Naive thymus-derived CD4-positive, alpha-beta T cell (primary cell): ENCODE data around the gene MYL4. TPM values are rescaled to one million over a fixed set of nuclear protein-coding genes. Genes with fewer than 3 reads are reported as not detected.

Experiments used
- ATAC-seq: fragments of 150-1000 bp; cut with Tn5 transposase; 2 replicates; pipeline ENCODE4 v1.10.0; 2021; ENCODE audit warnings: mild to moderate bottlenecking, moderate library complexity
- CTCF ChIA-PET: fragments of 350-600 bp; sonication (Branson Sonifier 250); formaldehyde crosslinking; loops from one replicate; lab custom pipeline; 2021; ENCODE audit warnings: antibody characterized with exemption; lab: Charles Lee
- POLR2A ChIA-PET: fragments of 350-600 bp; sonication (Branson Sonifier 250); formaldehyde crosslinking; loops from one replicate; lab custom pipeline; 2021; ENCODE audit warnings: antibody characterized with exemption, inconsistent platforms; lab: Charles Lee
- DNase-seq, 9 donors: peaks; one replicate each; pipeline versions ENCODE4 v3.0.0 to v3.0.0-alpha.2; 2020 to 2022; ENCODE audit warnings: mixed read lengths in 1 of 9
- H3K27ac ChIP-seq: one replicate; pipeline ENCODE4 v1.7.0; 2013; ENCODE audit warnings: mild to moderate bottlenecking, low read depth, low read length, moderate library complexity
- H3K27me3 ChIP-seq, 2 donors: one replicate each; pipeline ENCODE4 v1.7.0; 2013; ENCODE audit warnings: low read length in 2 of 2, mild to moderate bottlenecking in 2 of 2, moderate library complexity in 2 of 2; ENCODE audit not compliant: control insufficient read depth in 2 of 2, insufficient read depth in 2 of 2
- H3K36me3 ChIP-seq, 3 experiments: 1 replicate in 2 of 3; 2 replicates in 1 of 3; pipeline ENCODE4 v1.7.0; 2013; ENCODE audit warnings: low read length in 3 of 3, mild to moderate bottlenecking in 3 of 3, moderate library complexity in 1 of 3; ENCODE audit not compliant: insufficient read depth in 3 of 3, control insufficient read depth in 2 of 3
- H3K4me1 ChIP-seq, 2 donors: one replicate each; pipeline ENCODE4 v1.7.0; 2013; ENCODE audit warnings: low read length in 2 of 2, mild to moderate bottlenecking in 2 of 2, moderate library complexity in 1 of 2; ENCODE audit not compliant: control insufficient read depth in 2 of 2, insufficient read depth in 2 of 2
- H3K4me3 ChIP-seq: 2 replicates; pipeline ENCODE4 v1.7.0; 2013; ENCODE audit warnings: mild to moderate bottlenecking, low read length
- H3K9me3 ChIP-seq, 3 experiments: 1 replicate in 2 of 3; 2 replicates in 1 of 3; pipeline ENCODE4 v1.7.0; 2013; ENCODE audit warnings: low read length in 3 of 3; ENCODE audit not compliant: control insufficient read depth in 2 of 3
- H3K27ac Mint-ChIP-seq, 9 donors: one replicate each; pipeline ENCODE4 v1.8.0; 2020 to 2022; ENCODE audit warnings: mixed read lengths in 9 of 9, mild to moderate bottlenecking in 8 of 9, moderate library complexity in 5 of 9, inconsistent platforms in 2 of 9
- H3K27me3 Mint-ChIP-seq, 5 donors: one replicate each; pipeline ENCODE4 v1.8.0; 2021 to 2022; ENCODE audit warnings: mixed read lengths in 5 of 5, mild to moderate bottlenecking in 1 of 5
- H3K36me3 Mint-ChIP-seq, 5 donors: one replicate each; pipeline ENCODE4 v1.8.0; 2020 to 2022; ENCODE audit warnings: mixed read lengths in 5 of 5, mild to moderate bottlenecking in 3 of 5, inconsistent platforms in 1 of 5
- H3K4me1 Mint-ChIP-seq, 7 donors: one replicate each; pipeline ENCODE4 v1.8.0; 2020 to 2022; ENCODE audit warnings: mixed read lengths in 7 of 7, mild to moderate bottlenecking in 3 of 7, inconsistent platforms in 1 of 7
- H3K4me3 Mint-ChIP-seq, 10 donors: one replicate each; pipeline ENCODE4 v1.8.0; 2020 to 2022; ENCODE audit warnings: mild to moderate bottlenecking in 10 of 10, mixed read lengths in 10 of 10, moderate library complexity in 6 of 10, inconsistent platforms in 2 of 10
- H3K9me3 Mint-ChIP-seq, 11 donors: one replicate each; pipeline ENCODE4 v1.8.0; 2020 to 2022; ENCODE audit warnings: mixed read lengths in 11 of 11, mild to moderate bottlenecking in 4 of 11, inconsistent platforms in 1 of 11, moderate library complexity in 1 of 11
- intact Hi-C, 2 donors: fragments of 100-400 bp; cut with micrococcal nuclease; formaldehyde crosslinking; loops; one replicate each; pipeline ENCODE4 v1.15.1; 2023
- polyA plus RNA-seq, 2 donors: library from polyadenylated mRNA; unstranded; fragments of 300-500 nt; fragmentation: Illumina TruSeq; gene quantifications; one replicate each; pipeline ENCODE4 v1.2.3, GENCODE V29; 2021
- total RNA-seq, 6 experiments: library from RNA in 5 of 6; stranded (reverse) in 5 of 6; gene quantifications; 1 replicate in 5 of 6; 2 replicates in 1 of 6; pipeline ENCODE4 v1.2.3 and lab custom pipeline; 2021 to 2026

MYL4 gene
- total and polyA plus RNA-seq, 7 experiments from 2014 or later, result not detected

- peak overlapping the region; percentile 95 for H3K27ac ChIP-seq
- CTCF ChIA-PET, result interaction anchor here (1.8 kb wide), 1 partner anchor 11 kb away, joined by 4 read pairs; no protein-coding TSS in a partner anchor
- Mint-ChIP-seq H3K4me3 (peak overlapping the region; percentile 89 to 97 (median 94)), H3K27ac (peak overlapping the region; percentile 48 to 96 (median 94)), H3K4me1 (peaks cover 28 to 52% (median 34%) of the 10 kb centered on the region in 7 donors), H3K9me3 (no peaks in the 10 kb centered on the region), H3K36me3 (peaks cover 0 to 9% (median 4%) of the 10 kb centered on the region in 5 donors), H3K27me3 (no peaks in the 10 kb centered on the region)
- POLR2A ChIA-PET, result interaction anchor here (0.7 to 3.1 kb wide), 4 partner anchors 11 to 460 kb away, joined by 3 to 17 read pairs (median 9); partner anchors contain the start of gene KPNB1
- peak overlapping the region; percentile 92 for H3K4me3 ChIP-seq
- peaks cover 0 to 5% (median 0%) of the 10 kb centered on the region in 3 experiments for H3K36me3 ChIP-seq
- DNase-seq, result no peak
- peaks cover 9 to 25% of the 10 kb centered on the region in 2 donors for H3K4me1 ChIP-seq
- ATAC-seq, result no peak
- intact Hi-C loops, result loop anchor here (1.0 to 5.0 kb wide), 6 partner anchors 16 to 459 kb away; partner anchors contain the start of gene KPNB1 (in 1 of the 2)
- H3K9me3 ChIP-seq, result no peaks in the 10 kb centered on the region
- H3K27me3 ChIP-seq, result no peaks in the 10 kb centered on the region
Observed at GRCh38 chr17:47189732-47190237, 19.4 kb upstream of the MYL4 start.

- Mint-ChIP-seq H3K27me3 (no peaks in the 10 kb centered on the region), H3K36me3 (peaks cover 0 to 9% (median 4%) of the 10 kb centered on the region in 5 donors), H3K4me1 (peaks cover 27 to 50% (median 32%) of the 10 kb centered on the region in 7 donors), H3K27ac (peak overlapping the region in 7 of 9 donors; percentile 14 to 96 (median 90)), H3K4me3 (peak overlapping the region in 8 of 10 donors; percentile 89 to 97 (median 95)), H3K9me3 (no peaks in the 10 kb centered on the region)
- H3K27me3 ChIP-seq, result no peaks in the 10 kb centered on the region
- POLR2A ChIA-PET, result interaction anchor here (1.2 to 3.1 kb wide), 4 partner anchors 10 to 30 kb away, joined by 3 to 17 read pairs (median 8); no protein-coding TSS in a partner anchor
- peaks cover 0 to 5% (median 0%) of the 10 kb centered on the region in 3 experiments for H3K36me3 ChIP-seq
- ATAC-seq (no peak), DNase-seq (no peak)
- H3K9me3 ChIP-seq, result no peaks in the 10 kb centered on the region
- no peak overlapping the region for H3K4me3 ChIP-seq
- CTCF ChIA-PET, result interaction anchor here (1.8 kb wide), 1 partner anchor 11 kb away, joined by 4 read pairs; no protein-coding TSS in a partner anchor
- intact Hi-C loops, result no loop called here
- H3K4me1 ChIP-seq, result peaks cover 9 to 25% of the 10 kb centered on the region in 2 donors
- no peak overlapping the region for H3K27ac ChIP-seq
Observed at GRCh38 chr17:47190243-47190642, 18.9 kb upstream of the MYL4 start.

GRCh38 chr17:47190770-47191169 lies 18.4 kb upstream of the MYL4 start:
- ChIA-PET CTCF (interaction anchor here (1.8 kb wide), 1 partner anchor 10 kb away, joined by 4 read pairs; no protein-coding TSS in a partner anchor), POLR2A (interaction anchor here (1.2 to 3.1 kb wide), 3 partner anchors 10 to 28 kb away, joined by 3 to 17 read pairs (median 14); no protein-coding TSS in a partner anchor)
- Mint-ChIP-seq H3K27me3 (peaks cover 0 to 2% (median 0%) of the 10 kb centered on the region in 5 donors), H3K4me1 (peaks cover 25 to 45% (median 31%) of the 10 kb centered on the region in 7 donors), H3K36me3 (peaks cover 4 to 9% (median 4%) of the 10 kb centered on the region in 5 donors), H3K4me3 (no peak overlapping the region), H3K9me3 (no peaks in the 10 kb centered on the region), H3K27ac (no peak overlapping the region)
- peaks cover 0 to 5% (median 0%) of the 10 kb centered on the region in 3 experiments for H3K36me3 ChIP-seq
- peaks cover 9 to 25% of the 10 kb centered on the region in 2 donors for H3K4me1 ChIP-seq
- no peak overlapping the region for H3K4me3 ChIP-seq
- no peaks in the 10 kb centered on the region for H3K9me3 ChIP-seq
- H3K27ac ChIP-seq, result no peak overlapping the region
- ATAC-seq, result no peak
- intact Hi-C loops, result no loop called here
- no peaks in the 10 kb centered on the region for H3K27me3 ChIP-seq
- no peak for DNase-seq

GRCh38 chr17:47192554-47192953 lies 16.6 kb upstream of the MYL4 start:
- no peaks in the 10 kb centered on the region for H3K9me3 ChIP-seq
- H3K4me3 Mint-ChIP-seq, result no peak overlapping the region
- no peak overlapping the region for H3K27ac ChIP-seq
- peaks cover 0 to 10% (median 0%) of the 10 kb centered on the region in 5 donors for H3K27me3 Mint-ChIP-seq
- H3K4me3 ChIP-seq, result no peak overlapping the region
- H3K27me3 ChIP-seq, result no peaks in the 10 kb centered on the region
- POLR2A ChIA-PET, result no interaction called here
- ATAC-seq (no peak), DNase-seq (no peak)
- CTCF ChIA-PET, result no interaction called here
- peak overlapping the region in 1 of 9 donors; percentile 28 for H3K27ac Mint-ChIP-seq
- intact Hi-C loops, result no loop called here
- peaks cover 0 to 5% (median 0%) of the 10 kb centered on the region in 3 experiments for H3K36me3 ChIP-seq
- peaks cover 0 to 4% (median 2%) of the 10 kb centered on the region in 5 donors for H3K36me3 Mint-ChIP-seq
- H3K9me3 Mint-ChIP-seq, result no peaks in the 10 kb centered on the region
- peaks cover 6 to 11% of the 10 kb centered on the region in 2 donors for H3K4me1 ChIP-seq
- peaks cover 12 to 31% (median 21%) of the 10 kb centered on the region in 7 donors for H3K4me1 Mint-ChIP-seq

GRCh38 chr17:47193931-47194511 lies 15.1 kb upstream of the MYL4 start:
- Mint-ChIP-seq H3K36me3 (peaks cover 0 to 4% (median 0%) of the 10 kb centered on the region in 5 donors), H3K4me1 (peaks cover 5 to 19% (median 12%) of the 10 kb centered on the region in 7 donors), H3K27me3 (peaks cover 0 to 11% (median 0%) of the 10 kb centered on the region in 5 donors), H3K9me3 (no peaks in the 10 kb centered on the region), H3K4me3 (no peak overlapping the region), H3K27ac (no peak overlapping the region)
- DNase-seq (no peak), ATAC-seq (no peak)
- Histone ChIP-seq H3K27me3 (no peaks in the 10 kb centered on the region), H3K4me3 (no peak overlapping the region), H3K27ac (no peak overlapping the region), H3K4me1 (peaks cover 0 to 4% of the 10 kb centered on the region in 2 donors), H3K9me3 (no peaks in the 10 kb centered on the region), H3K36me3 (peaks cover 0 to under 1% (median 0%) of the 10 kb centered on the region in 3 experiments)
- CTCF ChIA-PET, result no interaction called here
- intact Hi-C loops, result no loop called here
- POLR2A ChIA-PET, result interaction anchor here (0.9 kb wide), 1 partner anchor 129 kb away, joined by 3 read pairs; no protein-coding TSS in a partner anchor

GRCh38 chr17:47197821-47198220 lies 11.3 kb upstream of the MYL4 start:
- Histone ChIP-seq H3K27ac (no peak overlapping the region), H3K27me3 (no peaks in the 10 kb centered on the region), H3K4me1 (peaks cover 0 to 4% of the 10 kb centered on the region in 2 donors), H3K36me3 (no peaks in the 10 kb centered on the region), H3K9me3 (no peaks in the 10 kb centered on the region), H3K4me3 (no peak overlapping the region)
- intact Hi-C loops, result no loop called here
- CTCF ChIA-PET, result no interaction called here
- Mint-ChIP-seq H3K36me3 (peaks cover 0 to 4% (median 2%) of the 10 kb centered on the region in 5 donors), H3K4me1 (peaks cover 12 to 19% (median 15%) of the 10 kb centered on the region in 7 donors), H3K9me3 (no peaks in the 10 kb centered on the region), H3K27me3 (peaks cover 0 to 11% (median 0%) of the 10 kb centered on the region in 5 donors), H3K4me3 (peak overlapping the region in 2 of 10 donors; percentile 7 to 17), H3K27ac (no peak overlapping the region)
- DNase-seq (no peak), ATAC-seq (no peak)
- POLR2A ChIA-PET, result interaction anchor here (2.3 kb wide), 1 partner anchor 10 kb away, joined by 6 read pairs; no protein-coding TSS in a partner anchor
